GM13977 (cell line): ENCODE measurements around the gene DYNLT3.

Experiments used
- DNase-seq: peaks from one replicate; pipeline ENCODE4 v3.0.0; 2012; ENCODE audit warnings: low spot score
- in situ Hi-C: fragments of 300-500 bp; cut with MboI; formaldehyde crosslinking; loops from one replicate; pipeline ENCODE4 v1.12.0; 2022; ENCODE audit warnings: low sequenced_read_pairs, low pct_unique_long_range_greater_than_20kb, mixed read lengths, inconsistent platforms; ENCODE audit not compliant: unreplicated experiment
- TF ChIP-seq, protein P1 (sequence below): IDR thresholded peaks from 2 replicates; pipeline ENCODE4 v1.5.1; 2012; ENCODE audit warnings: mild to moderate bottlenecking, control low read depth; ENCODE audit not compliant: insufficient read depth; ENCODE audit errors: extremely low read depth, missing control alignments

The DYNLT3 gene

GRCh38 chrX:37803057-37803456, 44.3 kb downstream of the DYNLT3 start:
- no peak for DNase-seq
- TF ChIP-seq, protein P1, sequence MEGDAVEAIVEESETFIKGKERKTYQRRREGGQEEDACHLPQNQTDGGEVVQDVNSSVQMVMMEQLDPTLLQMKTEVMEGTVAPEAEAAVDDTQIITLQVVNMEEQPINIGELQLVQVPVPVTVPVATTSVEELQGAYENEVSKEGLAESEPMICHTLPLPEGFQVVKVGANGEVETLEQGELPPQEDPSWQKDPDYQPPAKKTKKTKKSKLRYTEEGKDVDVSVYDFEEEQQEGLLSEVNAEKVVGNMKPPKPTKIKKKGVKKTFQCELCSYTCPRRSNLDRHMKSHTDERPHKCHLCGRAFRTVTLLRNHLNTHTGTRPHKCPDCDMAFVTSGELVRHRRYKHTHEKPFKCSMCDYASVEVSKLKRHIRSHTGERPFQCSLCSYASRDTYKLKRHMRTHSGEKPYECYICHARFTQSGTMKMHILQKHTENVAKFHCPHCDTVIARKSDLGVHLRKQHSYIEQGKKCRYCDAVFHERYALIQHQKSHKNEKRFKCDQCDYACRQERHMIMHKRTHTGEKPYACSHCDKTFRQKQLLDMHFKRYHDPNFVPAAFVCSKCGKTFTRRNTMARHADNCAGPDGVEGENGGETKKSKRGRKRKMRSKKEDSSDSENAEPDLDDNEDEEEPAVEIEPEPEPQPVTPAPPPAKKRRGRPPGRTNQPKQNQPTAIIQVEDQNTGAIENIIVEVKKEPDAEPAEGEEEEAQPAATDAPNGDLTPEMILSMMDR: no peak
- in situ Hi-C loops: no loop called here

GRCh38 chrX:37802028-37802427, 45.3 kb downstream of the DYNLT3 start:
- TF ChIP-seq, protein P1: no peak
- in situ Hi-C loops: no loop called here
- no peak for DNase-seq

DNA sequence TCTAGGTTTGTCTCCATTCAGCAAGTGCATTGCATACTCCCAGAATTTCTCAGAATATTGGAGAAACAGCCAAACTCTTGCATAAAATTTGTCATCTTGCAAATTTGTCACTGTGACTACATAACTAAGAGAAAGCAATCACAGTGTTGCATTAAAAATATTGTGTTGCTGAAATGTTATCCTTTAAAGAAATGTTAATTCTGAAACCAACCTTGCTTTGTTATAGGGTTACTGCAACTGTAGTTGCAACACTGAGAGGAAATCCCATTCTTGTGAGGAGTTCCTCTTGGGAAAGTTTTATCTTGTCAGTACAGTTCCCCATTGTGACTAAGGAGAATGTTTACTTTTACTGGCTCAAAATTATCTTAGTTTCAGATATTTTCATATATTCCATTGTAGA, 46.7 kb downstream of the DYNLT3 start:
- TF ChIP-seq, protein P1: no peak
- DNase-seq: no peak
- in situ Hi-C loops: no loop called here

- no peak for DNase-seq
- TF ChIP-seq, protein P1: no peak
- in situ Hi-C loops: no loop called here
Observed at GRCh38 chrX:37799936-37800335, 47.4 kb downstream of the DYNLT3 start.

DNA sequence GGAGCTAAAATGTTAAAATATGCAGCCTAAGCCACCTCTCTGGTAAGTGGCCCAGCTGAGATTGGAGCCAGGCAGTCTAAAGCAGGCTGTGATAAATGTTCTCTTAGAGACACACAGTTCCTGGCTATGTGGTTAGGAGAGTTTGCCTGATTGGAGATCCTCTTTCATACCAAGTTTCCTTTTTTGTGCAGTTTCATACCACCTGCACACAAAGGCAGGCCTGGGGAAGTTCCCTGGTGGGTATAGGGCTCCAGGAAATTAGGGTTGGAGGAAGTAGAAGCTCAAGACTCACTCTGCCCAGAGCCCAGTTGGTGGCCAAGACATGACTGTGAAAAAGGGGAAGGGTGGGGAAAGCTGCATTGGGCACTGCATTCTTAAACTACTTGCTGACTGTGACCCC, 50.6 kb downstream of the DYNLT3 start:
- no peak for DNase-seq
- in situ Hi-C loops: no loop called here
- TF ChIP-seq, protein P1: no peak

- in situ Hi-C loops: no loop called here
- TF ChIP-seq, protein P1: no peak
- no peak for DNase-seq
Observed at GRCh38 chrX:37796310-37796709, 51.1 kb downstream of the DYNLT3 start.
